GM21737 (cell line): Measurements from ENCODE around the gene CACNA1A.
"Not testable (repeated sequence)": the region's sequence is repeated elsewhere in the genome, so short reads cannot be mapped to it uniquely, and the experiment has no call there.

Source experiments
- ATAC-seq: cut with Tn5 transposase; IDR thresholded peaks from one replicate; pipeline ENCODE4 v1.9.1; 2021; ENCODE audit warnings: mild to moderate bottlenecking, moderate library complexity; ENCODE audit not compliant: unreplicated experiment

CACNA1A gene

DNA sequence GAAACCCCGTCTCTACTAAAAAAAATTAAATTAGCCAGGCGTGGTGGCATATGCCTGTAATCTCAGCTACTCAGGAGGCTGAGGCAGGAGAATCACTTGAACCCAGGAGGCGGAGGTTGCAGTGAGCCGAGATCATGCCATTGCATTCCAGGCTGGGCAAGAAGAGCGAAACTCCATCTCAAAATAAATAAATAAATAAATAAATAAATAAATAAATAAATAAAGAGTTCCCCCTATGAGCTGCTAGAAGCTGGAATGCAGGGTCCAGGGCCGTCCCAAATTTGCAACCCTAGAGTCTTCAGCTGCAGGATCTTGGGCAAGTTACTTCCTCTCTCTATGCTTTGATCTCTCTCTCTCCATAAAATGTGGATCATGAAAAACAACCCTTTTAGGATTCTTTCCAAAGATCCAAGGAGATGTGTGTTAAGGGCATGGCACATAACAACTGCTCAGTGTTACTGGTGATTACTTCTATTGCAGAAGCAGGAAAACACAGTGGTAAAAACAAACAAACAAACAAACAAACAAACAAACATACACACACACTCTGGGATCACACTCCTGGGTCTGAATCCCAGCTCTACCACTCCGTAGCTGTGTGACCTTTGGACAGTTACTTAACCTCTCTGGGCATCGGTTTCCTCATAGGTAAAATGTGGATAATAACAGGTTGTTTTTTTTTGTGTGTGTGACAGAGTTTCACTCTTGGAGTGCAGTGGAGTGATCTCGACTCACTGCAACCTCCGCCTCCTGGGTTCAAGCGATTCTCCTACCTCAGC is 78.8 kb downstream of the CACNA1A start:
- ATAC-seq: no peak

DNA sequence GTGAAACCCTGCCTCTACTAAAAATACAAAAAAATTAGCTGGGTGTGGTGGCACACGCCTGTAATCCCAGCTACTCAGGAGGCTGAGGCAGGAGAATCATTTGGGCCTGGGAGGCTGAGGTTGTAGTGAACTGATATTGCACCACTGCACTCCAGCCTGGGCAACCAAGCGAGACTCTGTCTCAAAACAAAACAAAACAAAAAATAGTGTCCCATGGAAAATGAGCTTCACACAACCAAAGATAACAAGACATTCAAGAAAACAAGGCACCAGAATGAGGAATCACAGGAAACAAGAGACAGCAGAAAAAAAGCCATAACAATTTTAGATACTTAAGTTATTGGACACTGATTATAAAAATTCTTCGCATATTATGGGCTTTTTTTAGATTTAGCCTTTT is 80.4 kb downstream of the CACNA1A start:
- ATAC-seq: not testable (repeated sequence)

DNA sequence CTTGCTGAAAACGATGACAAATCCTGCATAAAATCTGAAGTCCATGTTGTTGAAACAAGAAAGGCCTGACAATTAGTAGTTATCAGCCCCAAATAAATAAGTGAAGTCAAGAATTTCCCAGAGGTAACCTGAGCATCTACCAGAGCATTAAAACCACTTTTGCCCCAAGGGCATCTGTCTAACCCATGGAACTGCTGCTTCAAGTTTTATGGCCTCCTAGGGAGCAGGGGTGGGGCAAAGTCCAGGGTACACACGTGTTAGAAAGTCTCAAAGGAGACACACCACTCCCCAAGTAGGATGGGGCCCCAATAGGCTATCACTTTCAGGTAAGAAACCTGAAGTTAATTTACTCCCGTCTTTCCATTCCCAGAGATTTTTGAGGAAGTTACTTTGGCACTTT is 81.1 kb downstream of the CACNA1A start:
- ATAC-seq: no peak

DNA sequence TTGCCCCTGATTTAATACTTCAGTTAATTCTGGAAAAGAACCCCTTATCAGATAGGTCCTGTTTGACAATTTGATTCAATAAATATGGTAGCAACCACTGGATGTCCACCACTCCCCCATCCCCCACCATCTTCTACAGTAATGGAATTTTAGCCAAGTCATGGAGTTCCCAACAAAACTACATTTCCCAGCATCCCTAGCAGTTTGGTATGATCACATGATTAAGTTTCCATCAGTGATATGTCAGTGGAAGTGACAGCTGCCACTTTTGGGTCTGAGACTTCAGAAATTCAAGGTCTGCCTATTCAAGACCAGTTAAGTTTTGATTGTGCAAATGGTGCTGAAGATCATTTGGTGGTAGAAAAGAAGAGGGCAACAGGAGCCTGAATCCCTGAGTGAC is 85.5 kb downstream of the CACNA1A start:
- ATAC-seq: no peak

DNA sequence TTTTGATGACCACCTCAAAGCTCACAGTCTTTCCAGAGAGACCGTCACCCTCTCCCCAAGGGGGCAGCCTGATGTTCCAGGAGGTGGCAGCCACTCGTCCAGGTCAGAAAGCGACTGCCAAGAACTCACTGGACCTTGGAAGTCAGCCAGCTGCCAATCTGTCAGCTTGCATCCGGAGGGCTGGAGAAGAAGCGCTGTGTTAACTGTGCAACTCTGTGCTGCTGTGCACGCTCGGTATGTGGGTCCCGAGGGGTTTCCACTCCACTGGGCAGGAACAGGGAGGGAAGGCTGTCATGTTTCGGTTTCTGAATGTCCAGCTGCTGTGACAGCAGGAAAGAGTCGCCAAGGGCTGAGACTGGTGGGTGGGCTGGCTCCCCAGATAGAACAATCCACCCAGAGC is 89.2 kb downstream of the CACNA1A start:
- no peak for ATAC-seq

DNA sequence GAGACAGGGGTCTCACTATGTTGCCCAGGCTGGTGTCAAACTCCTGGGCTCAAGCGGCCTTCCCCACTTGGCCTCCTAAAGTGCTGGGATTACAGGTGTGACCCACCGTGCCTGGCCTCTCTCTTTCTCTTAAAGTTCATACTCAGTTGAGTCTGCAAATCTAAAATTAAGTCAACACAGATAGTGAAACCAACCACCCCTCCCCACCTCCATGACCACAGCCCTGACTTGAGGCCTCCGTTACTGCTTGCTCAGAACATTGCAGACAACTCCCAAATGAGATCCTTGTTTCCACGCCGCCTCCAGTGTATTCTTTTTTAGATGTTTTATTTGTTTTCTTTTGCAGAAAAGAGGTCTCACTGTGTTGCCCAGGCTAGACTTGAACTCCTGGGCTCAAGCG is 94.4 kb downstream of the CACNA1A start:
- ATAC-seq: no peak

DNA sequence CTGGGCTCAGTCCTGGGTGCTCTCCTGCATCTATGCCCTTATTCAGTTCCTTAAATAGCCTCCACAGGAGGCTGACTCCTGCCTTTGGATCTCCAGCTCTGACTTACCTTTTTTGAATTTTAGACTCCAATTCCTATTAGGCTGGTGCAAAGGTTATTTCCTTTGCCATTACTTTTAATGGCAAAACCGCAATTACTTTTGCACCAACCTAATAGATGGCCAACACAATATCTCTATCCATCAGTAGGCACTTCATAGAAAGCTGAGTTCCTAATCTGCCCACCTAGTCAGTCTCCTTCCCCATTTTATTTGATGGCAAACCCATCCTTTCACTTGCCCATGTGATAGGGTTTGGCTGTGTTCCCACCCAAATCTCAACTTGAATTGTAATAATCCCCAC is 95.3 kb downstream of the CACNA1A start:
- ATAC-seq: no peak

DNA sequence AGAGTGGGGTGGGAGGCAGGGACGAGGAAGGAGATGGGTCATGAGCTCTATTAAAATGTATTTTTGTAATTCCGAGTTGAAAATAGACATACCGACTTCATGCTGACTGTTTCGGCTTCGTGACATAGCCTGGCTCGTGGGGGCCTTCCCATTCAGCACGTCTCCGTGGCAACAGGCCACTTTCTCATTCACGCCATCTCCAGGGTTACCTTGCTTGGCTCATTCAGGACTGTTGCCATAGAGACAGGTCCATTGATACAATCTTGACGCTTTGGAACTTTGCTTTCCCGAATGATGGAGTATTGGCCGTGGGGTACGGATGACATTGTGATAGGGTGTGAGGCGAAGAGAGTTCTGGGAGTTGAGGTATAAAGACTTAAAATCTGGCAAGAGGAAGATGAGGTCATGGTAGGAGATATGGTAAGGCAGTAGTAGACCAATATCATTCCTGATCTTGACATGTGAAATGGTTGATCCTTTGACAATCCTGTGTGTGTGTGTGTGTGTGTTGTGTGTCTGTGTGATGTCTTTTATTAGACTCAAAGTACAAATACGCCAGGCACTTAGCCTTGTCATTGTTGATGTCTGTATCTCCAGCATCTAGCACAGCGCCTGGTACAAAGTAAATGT is 97.3 kb downstream of the CACNA1A start:
- no peak for ATAC-seq

DNA sequence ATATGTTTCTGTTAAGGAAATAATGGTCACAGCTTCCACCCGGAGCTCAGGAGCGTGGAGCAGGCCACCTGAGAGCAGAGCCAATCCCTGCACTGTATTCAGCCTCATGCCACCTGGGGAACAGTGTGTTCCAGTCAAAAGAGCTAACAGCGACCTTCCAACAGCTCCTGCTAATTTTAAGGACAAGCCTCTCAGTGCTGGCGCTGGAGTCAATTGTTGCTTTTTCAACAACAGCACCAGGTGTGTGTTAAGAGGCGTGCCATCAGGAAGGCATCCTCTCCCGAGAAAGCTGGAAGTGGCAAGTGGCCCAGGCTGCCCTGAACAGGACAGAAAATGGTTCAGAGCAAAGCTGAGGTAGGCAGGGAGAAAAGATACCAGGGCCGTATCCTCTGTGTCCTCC is 102.0 kb downstream of the CACNA1A start:
- ATAC-seq: no peak

DNA sequence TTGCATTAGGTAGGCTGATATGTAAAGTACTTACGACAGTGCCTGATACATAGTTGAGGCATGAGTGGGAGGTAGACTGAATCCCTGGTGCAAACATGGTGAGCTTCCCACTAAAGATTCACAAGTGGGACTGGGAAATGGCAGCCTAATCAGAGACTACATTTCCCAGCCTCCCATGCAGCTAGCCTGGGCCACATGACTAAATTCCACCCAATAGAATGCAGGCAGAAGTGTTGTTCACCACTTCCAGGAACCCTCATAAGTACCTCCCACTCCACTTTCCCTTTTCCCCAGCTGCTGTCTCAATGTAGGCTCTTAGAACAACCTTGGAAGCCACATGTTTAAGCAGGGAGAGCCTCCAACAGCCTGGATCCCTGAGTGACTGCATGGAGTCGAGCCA is 104.9 kb downstream of the CACNA1A start:
- no peak for ATAC-seq

DNA sequence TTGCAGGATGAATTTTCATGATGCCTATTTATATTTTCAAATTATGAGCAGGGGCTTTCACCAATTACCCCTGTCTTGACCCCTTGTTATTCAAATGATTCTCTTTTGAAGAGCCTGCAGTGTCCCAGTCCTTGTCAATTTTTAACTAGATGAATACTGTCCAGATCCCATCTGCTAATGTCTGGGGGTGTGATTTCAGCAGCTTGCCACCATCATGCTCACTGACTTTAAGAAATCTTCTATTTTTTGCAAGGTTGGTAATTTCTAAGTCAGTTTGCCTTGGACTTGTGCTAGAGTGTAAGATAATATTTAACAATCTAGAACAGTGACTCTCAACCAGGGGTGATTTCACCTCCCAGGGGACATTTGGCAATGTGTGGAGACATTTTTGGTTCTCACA is 106.0 kb downstream of the CACNA1A start:
- ATAC-seq: no peak

DNA sequence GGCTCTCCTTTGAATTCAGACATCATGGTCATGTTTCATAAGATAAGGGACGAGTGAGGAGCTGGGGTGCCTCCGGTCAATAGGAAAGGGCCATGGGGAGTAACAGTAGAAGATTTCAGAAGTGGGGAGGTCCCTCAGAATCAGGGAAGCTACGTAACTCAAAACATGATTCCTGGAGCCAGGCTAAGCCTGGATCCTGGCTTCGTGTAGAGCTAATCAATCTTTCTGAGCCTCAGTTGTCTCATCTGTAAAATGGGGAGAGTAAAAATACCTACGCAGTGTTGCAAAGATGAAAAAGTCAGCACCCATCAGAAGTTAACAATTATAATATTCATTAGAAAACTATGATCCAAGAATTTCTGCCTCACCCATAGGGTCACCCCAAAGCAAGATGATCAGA is 106.5 kb downstream of the CACNA1A start:
- no peak for ATAC-seq

DNA sequence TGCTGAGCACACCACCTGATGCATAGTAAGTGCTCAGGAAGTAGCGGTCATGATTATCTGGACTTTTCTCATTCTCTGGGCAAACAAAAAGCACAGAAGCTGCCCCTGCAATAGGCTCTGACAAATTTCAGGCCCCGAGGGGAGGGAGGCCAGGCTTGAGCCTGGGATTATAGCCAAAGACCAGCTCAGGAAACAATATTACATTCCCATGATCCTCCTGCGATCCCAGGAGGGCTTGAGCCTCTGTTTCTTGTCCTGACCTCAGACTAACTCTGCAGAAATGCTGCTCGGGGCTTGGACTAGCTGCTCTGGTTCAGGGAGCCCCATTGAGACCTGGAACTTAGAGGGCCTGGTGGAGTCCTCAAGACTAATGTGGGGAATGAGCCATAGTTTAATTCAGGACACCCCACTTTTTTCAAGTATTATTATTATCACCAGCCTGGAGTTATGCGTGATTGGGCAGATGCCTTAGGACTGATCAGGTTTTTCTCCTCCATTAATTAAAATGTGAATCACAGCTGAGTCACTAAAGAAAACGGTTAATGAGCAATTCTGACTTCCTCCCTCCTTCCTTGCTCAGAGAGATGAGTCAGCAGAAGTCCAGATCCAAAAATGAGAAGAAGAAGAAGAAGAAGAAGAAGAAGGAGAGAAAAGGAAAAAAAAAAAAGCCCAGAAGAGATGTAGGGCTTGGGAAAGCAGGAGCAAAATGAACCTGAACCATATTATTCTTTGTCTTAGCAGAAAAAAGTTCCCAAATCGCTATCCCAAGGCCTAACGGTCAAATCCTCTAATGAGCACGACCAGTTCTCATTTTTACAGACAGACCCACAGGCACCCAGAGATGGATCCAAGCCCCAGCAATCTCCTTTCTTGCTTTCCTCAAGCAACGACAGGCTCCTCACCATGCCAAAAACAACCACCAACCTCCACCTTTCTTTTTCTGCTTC is 107.2 kb downstream of the CACNA1A start:
- ATAC-seq: no peak

DNA sequence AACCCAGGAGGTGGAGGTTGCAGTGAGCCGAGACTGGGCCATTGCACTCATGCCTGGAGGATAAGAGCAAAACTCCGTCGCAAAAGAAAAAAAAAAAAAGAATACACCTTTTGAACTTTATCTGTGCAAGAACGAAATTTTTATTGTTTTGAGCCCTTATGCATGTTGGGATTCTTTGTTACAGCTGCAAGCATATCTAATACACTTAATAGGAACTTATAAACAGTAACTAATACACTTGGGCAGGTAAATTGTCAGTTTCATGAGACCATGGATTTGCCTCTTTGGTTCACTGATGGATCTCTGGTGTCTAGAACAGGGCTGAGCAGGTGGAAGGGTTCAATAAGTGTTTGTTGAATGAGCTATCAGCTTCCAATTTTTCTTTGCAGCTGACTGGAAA is 108.1 kb downstream of the CACNA1A start:
- ATAC-seq: no peak

DNA sequence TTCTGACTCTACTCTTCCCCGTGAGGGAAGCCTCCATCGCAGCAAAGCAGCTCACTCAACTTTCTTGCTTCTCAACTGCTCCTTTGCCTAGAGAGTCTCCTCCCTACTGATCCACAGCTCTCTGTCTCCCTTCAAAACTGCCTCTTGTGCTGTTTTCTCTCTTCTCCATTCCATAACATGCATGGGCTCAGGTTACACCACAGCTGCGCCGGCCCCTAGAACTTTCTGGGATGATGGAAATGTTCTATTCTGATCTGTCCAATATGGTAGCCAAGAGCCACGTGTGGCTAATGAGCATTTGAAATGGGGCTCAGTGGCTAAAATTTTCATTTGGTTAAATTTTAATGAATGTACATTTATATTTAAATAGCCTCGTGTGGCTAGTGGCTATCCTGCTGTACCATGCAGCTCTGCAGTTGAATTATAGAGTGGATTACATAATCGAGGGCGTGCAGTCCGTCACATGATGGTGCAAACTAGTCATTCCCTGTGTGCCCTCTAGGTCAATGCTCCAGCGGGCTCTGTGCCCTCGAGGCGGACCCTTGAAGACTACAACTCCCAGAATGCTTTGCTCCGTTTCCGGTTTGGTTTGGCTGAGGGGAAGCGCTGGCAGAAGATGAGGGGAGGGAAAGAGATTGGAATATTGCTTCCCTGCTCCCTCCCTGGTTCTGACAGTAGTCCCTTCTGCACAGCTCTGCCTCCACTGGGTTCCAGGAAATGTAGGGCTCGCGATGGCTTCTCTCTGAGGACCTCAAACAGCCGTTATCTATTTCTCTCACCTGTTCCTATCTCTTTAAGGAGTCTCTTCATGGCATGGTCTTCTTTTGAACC is 109.8 kb downstream of the CACNA1A start:
- ATAC-seq: no peak

DNA sequence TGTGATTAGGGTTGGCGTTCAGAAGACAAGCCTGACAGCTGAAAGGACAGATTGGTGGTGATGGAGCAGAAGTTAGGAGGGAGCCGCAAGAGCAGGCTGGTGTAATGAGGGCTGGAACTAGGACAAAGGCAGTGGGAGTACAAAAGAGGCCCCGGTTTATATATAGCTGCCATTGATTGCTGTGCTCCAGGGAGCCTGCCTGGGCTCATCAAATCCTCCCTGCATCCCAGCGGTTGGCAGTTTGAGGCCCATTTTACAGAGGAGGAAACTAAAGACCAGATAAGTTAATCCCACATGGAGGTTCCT is 123.7 kb downstream of the CACNA1A start:
- ATAC-seq: no peak

DNA sequence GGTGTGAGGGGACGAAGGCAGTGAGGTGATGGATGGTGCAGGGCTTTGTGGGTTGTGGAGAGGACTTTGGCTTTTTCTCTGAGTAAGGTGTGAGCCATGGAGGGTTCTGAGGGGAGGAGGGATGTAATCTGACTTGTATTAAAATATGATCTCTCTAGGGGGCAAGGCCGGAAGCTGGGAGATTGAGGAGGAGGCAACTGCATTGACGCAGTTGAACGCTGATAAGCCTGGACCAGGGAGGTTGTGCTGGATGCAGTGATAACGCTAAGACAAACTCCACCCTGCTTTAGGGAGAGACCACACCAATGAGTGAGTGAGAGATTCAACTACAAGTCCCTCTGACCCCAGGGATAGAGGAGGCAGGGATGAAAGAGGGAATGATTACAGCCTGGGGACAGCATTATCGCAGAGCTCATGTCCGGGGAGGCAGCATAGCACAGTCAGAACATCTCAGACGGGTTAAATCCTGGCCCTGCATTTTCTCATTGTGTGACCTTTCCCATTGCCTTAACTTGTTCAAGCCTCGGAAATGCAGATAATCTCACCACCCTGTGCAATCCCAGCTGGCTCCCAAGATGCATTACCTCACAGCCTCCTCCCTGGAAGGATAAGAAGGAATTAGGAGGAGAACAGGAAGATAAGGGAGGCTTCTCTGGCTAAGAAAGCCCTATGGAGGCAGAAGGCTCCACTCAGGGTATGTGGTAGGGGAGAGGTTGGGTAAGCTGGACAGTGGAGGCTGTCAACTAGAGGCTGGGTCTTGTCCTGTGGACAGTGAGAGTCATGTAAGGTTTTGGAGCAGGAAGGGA is 124.2 kb downstream of the CACNA1A start:
- ATAC-seq: no peak

DNA sequence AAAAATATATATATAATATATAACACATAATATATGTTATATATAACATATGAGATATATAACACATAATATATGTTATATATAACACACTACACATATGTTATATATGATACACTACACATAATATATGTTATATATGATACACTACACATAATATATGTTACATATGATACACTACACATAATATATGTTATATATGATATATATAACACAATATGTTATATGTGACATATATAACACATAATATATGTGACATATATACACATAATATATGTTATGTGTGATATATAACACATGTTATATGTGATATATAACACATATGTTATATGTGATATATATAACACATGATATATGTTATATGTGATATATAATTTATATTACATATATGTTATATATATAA is 129.7 kb downstream of the CACNA1A start:
- ATAC-seq: no peak

DNA sequence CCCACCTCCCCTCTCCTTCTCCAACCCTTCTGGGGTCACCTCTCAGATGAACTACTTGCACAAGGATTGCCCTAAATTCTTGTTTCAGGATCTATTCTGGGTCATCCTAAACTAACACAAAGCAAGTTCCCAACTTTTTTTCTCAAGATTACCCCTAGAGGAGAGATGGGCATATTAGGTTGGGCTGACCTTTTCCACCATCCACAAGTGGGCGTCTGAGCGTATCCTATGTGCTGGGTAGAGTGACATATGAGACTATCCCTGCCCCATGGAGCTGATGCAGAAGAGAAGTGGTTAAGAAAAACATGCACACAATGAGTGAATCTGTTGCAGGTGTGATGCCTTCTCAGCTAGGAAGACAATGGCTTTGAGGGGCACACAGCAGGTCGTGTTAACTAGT is 132.7 kb downstream of the CACNA1A start:
- no peak for ATAC-seq

DNA sequence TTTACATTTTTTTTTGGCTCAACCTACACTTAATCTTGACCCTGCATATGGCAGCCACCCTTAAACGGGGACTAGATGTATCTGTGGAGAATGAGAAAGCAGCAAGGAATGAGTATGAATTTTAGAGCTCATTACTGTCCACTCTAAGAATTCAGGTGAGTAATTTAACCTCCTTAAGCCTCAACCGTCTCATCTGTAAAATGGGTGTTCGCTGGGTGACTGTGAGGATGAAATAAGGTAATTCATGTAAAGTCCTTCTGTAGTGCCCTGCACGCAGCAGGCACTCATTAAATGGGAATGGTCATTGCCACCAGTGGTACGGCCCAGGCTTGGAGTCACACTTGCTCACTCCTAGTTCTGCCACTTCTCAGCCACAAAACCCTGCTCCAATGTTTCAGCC is 135.3 kb downstream of the CACNA1A start:
- no peak for ATAC-seq
